Loucy (cell line): ENCODE data around the gene PYGB.

ENCODE experiments used
- H2AFZ ChIP-seq: fragments of 200-600 bp; sonication (generic); 2 replicates; pipeline ENCODE4 v1.6.0; 2016; ENCODE audit warnings: antibody characterized with exemption, mild to moderate bottlenecking, low read length, moderate library complexity
- H3F3A ChIP-seq: fragments of 200-600 bp; 2 replicates; pipeline ENCODE4 v1.6.0; 2016; ENCODE audit warnings: antibody characterized with exemption, low read depth, mild to moderate bottlenecking
- H3K27me3 ChIP-seq: fragments of 200-600 bp; sonication (generic); 2 replicates; pipeline ENCODE4 v1.6.1; 2014; ENCODE audit warnings: low read length, mild to moderate bottlenecking; ENCODE audit not compliant: insufficient read depth, poor library complexity, severe bottlenecking
- H3K36me3 ChIP-seq: fragments of 200-600 bp; sonication (generic); 2 replicates; pipeline ENCODE4 v1.6.1; 2016; ENCODE audit warnings: low read length; ENCODE audit not compliant: insufficient read depth
- H3K4me1 ChIP-seq: fragments of 200-600 bp; sonication (generic); 2 replicates; pipeline ENCODE4 v1.5.1; 2014; ENCODE audit warnings: low read length, mild to moderate bottlenecking; ENCODE audit not compliant: insufficient read depth, poor library complexity, severe bottlenecking
- H3K4me2 ChIP-seq: fragments of 200-600 bp; sonication (generic); 2 replicates; pipeline ENCODE4 v1.6.0; 2014; ENCODE audit warnings: antibody characterized with exemption, low read length, low read depth, mild to moderate bottlenecking; ENCODE audit not compliant: poor library complexity, severe bottlenecking
- H3K4me3 ChIP-seq: fragments of 200-600 bp; sonication (generic); 2 replicates; pipeline ENCODE4 v1.5.1; 2014; ENCODE audit warnings: low read length, mild to moderate bottlenecking, mixed read lengths; ENCODE audit not compliant: poor library complexity, severe bottlenecking
- H3K79me2 ChIP-seq: fragments of 200-600 bp; sonication (generic); 2 replicates; pipeline ENCODE4 v1.6.1; 2014; ENCODE audit warnings: low read length; ENCODE audit not compliant: insufficient read depth
- H3K9ac ChIP-seq: fragments of 200-600 bp; sonication (generic); 2 replicates; pipeline ENCODE4 v1.6.0; 2014; ENCODE audit warnings: mild to moderate bottlenecking, low read depth, low read length, moderate library complexity; ENCODE audit not compliant: poor library complexity, severe bottlenecking
- H3K9me2 ChIP-seq: fragments of 200-600 bp; sonication (generic); replicated peaks from 2 replicates; pipeline ENCODE4 v1.6.1; 2016; ENCODE audit warnings: low read depth, low read length, mixed read lengths
- H3K9me3 ChIP-seq: fragments of 200-600 bp; sonication (generic); 2 replicates; pipeline ENCODE4 v1.6.1; 2014; ENCODE audit warnings: mild to moderate bottlenecking, antibody characterized with exemption, low read length, low read depth; ENCODE audit not compliant: insufficient read depth
- H4K20me1 ChIP-seq: fragments of 200-600 bp; sonication (generic); 2 replicates; pipeline ENCODE4 v1.6.0; 2014; ENCODE audit warnings: antibody characterized with exemption, low read length, mild to moderate bottlenecking; ENCODE audit not compliant: insufficient read depth, poor library complexity, severe bottlenecking
- EZH2phosphoT487 ChIP-seq: fragments of 200-600 bp; IDR thresholded peaks from 2 replicates; pipeline ENCODE4 v1.6.1; 2018; ENCODE audit warnings: antibody characterized with exemption, mild to moderate bottlenecking, moderate library complexity, borderline replicate concordance
- TF ChIP-seq, protein P1 (sequence below): fragments of 200-600 bp; sonication (generic); conservative IDR thresholded peaks from 2 replicates; pipeline ENCODE4 v1.5.1; 2014; ENCODE audit warnings: mild to moderate bottlenecking, antibody characterized with exemption, low read length

The PYGB gene

DNA sequence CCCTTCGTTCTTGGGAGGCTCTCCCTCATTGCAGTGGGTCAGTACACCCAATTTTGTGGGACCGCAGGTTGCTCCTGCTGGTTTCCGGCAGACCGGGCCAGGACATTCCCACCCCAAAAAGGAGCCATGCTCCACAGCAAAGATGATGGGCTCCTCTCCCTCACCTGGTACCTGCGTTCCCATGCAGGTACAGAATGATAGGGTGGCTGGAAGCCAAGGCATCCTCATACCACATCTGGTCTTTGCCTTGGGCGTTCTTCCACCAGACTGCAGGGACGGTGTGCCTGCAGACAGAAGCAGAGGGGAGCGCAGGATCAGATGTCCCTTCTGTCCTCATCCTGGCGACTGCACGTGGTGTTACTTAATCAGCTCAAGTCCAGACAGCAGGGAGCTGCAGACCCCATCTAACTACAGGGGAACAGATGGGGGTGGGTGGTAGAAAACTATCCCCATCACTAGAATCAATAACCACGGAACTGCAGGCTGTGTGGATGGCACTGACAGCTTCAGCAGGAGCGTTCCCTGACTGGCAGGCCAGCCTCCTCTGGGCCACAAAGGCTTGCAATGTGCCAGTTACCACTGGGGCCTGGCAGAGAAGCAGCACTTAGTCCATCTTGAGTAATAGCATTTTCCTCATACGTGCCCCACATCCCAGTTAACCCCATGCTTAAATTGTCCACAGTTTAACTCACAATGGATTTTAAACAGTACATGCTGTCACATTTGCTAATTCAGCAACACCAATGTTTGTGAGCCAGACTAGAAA is 72.3 kb downstream of the PYGB start:
- no peak overlapping the region for H3K9ac ChIP-seq
- TF ChIP-seq EZH2phosphoT487, result no peak
- TF ChIP-seq, protein P1, sequence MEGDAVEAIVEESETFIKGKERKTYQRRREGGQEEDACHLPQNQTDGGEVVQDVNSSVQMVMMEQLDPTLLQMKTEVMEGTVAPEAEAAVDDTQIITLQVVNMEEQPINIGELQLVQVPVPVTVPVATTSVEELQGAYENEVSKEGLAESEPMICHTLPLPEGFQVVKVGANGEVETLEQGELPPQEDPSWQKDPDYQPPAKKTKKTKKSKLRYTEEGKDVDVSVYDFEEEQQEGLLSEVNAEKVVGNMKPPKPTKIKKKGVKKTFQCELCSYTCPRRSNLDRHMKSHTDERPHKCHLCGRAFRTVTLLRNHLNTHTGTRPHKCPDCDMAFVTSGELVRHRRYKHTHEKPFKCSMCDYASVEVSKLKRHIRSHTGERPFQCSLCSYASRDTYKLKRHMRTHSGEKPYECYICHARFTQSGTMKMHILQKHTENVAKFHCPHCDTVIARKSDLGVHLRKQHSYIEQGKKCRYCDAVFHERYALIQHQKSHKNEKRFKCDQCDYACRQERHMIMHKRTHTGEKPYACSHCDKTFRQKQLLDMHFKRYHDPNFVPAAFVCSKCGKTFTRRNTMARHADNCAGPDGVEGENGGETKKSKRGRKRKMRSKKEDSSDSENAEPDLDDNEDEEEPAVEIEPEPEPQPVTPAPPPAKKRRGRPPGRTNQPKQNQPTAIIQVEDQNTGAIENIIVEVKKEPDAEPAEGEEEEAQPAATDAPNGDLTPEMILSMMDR, result no peak
- no peaks in the 10 kb centered on the region for H3K27me3 ChIP-seq
- no peaks in the 10 kb centered on the region for H3K9me3 ChIP-seq
- H3K36me3 ChIP-seq, result peaks cover 26% of the 10 kb centered on the region; the same call in 1 of the 2 replicates
- H3F3A ChIP-seq, result no peaks in the 10 kb centered on the region
- H3K4me3 ChIP-seq, result no peak overlapping the region
- H3K79me2 ChIP-seq, result peaks cover 6% of the 10 kb centered on the region; the same call in 1 of the 2 replicates
- H3K9me2 ChIP-seq, result no peaks in the 10 kb centered on the region
- no peak overlapping the region for H2AFZ ChIP-seq
- no peaks in the 10 kb centered on the region for H4K20me1 ChIP-seq
- H3K4me1 ChIP-seq, result peaks cover 8% of the 10 kb centered on the region
- no peak overlapping the region for H3K4me2 ChIP-seq

DNA sequence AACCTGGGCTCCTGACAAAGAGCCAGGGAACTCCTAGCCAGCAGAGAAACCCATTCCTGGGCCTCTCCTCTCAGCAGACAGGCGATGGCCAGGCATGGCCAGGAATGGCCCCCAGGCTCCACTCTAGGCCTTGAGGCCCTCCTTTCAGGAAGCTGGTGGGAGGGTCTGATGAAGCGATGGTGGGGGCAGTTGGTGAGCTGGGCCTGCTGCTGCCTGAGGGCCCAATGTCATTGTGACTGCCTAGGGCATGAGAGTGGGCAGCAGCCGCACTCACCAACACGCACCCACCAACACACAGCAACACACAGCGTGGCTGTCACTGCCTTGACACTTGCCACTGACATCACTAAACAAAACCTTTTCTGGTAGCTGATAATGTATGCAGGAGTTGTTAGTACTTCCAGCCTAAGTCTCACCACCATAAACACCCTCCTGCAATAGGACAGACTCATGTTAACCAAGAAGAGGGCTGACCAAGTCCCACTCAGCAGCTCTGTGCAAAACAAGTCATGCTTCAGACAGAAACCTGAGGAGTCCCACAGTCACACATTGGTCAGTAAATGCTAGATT is 73.5 kb downstream of the PYGB start:
- H3K9ac ChIP-seq, result no peak overlapping the region
- H3F3A ChIP-seq, result no peaks in the 10 kb centered on the region
- no peaks in the 10 kb centered on the region for H3K9me2 ChIP-seq
- no peaks in the 10 kb centered on the region for H4K20me1 ChIP-seq
- no peak overlapping the region for H3K4me3 ChIP-seq
- H3K36me3 ChIP-seq, result peaks cover 26% of the 10 kb centered on the region; the same call in 1 of the 2 replicates
- H3K4me2 ChIP-seq, result no peak overlapping the region
- peaks cover 6% of the 10 kb centered on the region; the same call in 1 of the 2 replicates for H3K79me2 ChIP-seq
- H3K9me3 ChIP-seq, result no peaks in the 10 kb centered on the region
- no peak overlapping the region for H2AFZ ChIP-seq
- H3K27me3 ChIP-seq, result no peaks in the 10 kb centered on the region
- no peak for TF ChIP-seq EZH2phosphoT487
- TF ChIP-seq, protein P1, result no peak
- peaks cover 8% of the 10 kb centered on the region for H3K4me1 ChIP-seq

DNA sequence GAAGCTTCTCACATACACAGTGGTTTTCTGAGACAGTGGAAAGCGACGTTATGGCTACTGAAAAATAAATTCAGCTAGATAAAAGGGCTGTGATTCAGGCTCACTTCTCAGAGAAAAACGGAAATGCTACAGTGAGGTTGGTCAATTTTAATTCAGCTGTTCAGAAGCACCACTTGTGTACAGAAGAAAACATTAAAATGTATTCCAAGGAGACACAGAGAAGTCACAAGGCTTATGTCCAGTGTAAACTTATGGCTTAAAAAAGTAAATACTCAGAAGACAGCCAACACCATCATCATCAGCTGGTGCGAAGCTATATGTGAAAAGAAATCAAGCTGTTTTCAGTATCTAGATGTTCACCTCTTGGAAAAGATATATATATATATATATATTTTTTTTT is 74.1 kb downstream of the PYGB start:
- Histone ChIP-seq H3K4me3 (no peak overlapping the region), H4K20me1 (no peaks in the 10 kb centered on the region), H3K9me2 (no peaks in the 10 kb centered on the region), H3K4me2 (no peak overlapping the region), H3K9me3 (no peaks in the 10 kb centered on the region), H2AFZ (no peak overlapping the region), H3K79me2 (peaks cover 10% of the 10 kb centered on the region; the same call in 1 of the 2 replicates), H3K36me3 (peaks cover 26% of the 10 kb centered on the region; the same call in 1 of the 2 replicates), H3F3A (no peaks in the 10 kb centered on the region), H3K27me3 (no peaks in the 10 kb centered on the region), H3K4me1 (peaks cover 8% of the 10 kb centered on the region), H3K9ac (no peak overlapping the region)
- TF ChIP-seq, protein P1, result no peak
- no peak for TF ChIP-seq EZH2phosphoT487
